Activated T-cell treated with anti-CD3 and anti-CD28 coated beads for 4 hours (primary cell): Measurements from ENCODE around the gene HOMER1.
"Not testable (repeated sequence)": the region's sequence is repeated elsewhere in the genome, so short reads cannot be mapped to it uniquely, and the experiment has no call there.

ENCODE experiments used
- DNase-seq: peaks from one replicate; pipeline ENCODE4 v3.0.0-alpha.2; 2020

HOMER1 gene

GRCh38 chr5:79516331-79516730, 2.4 kb upstream of the HOMER1 start:
- DNase-seq = not testable (repeated sequence)

DNA sequence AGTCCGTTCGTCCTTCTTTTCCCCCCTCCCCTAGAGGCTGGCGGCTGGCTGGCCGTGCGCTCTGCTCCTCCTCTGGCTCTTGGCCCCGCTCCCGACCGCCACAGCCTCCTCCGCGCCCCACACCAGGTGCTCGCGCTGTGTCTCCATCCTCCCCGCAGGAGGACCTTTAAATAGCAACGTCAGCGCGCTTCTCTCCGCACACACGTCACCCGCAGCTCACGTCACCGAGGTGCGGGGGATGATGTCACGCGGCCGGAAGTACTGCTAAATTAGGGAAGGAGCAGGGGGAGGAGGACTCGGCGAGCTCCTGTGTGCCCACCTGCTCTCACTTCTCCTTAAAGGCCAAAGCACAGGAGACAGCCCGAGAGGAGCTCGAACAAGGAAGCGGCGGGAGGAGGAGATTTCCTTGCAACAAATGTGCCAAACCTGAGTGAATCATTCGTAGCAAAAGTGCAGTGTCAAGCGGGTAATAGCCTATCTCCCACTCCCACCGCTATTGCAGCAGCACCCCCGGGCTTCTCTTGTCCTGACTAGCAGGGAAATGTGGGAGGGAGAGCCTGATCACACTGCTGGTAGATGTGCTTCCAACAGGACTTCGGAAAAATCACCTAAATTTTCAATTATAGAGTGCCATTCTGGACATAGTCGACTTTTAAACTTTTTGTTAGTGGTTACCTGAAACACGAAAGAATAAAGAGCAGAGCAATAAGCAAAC, 614 bp upstream of the HOMER1 start:
- DNase-seq = peak; percentile 91

DNA sequence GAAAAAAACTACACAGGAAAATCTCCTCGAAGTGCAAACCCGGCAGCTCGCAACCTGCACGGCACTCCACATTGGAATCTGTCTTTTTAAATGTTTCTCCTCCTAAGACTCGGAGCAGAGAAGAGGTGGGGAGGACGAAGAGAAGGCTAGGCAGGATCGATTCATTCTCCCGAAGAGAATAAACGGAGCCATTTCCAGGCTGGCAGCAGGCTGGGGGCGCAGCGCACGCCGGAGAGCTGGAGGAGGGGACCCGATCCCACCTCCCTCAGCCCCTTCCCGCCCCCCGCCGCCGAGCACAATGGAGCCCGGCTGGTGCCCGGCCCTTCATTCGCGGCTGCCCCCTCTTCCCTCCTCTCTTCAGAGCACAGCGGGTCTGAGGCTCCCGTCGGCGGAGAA, 628 bp downstream of the HOMER1 start:
- no peak for DNase-seq

GRCh38 chr5:79512471-79513307, 1.2 kb downstream of the HOMER1 start:
- DNase-seq = no peak

GRCh38 chr5:79512049-79512448, 1.9 kb downstream of the HOMER1 start:
- DNase-seq = no peak

DNA sequence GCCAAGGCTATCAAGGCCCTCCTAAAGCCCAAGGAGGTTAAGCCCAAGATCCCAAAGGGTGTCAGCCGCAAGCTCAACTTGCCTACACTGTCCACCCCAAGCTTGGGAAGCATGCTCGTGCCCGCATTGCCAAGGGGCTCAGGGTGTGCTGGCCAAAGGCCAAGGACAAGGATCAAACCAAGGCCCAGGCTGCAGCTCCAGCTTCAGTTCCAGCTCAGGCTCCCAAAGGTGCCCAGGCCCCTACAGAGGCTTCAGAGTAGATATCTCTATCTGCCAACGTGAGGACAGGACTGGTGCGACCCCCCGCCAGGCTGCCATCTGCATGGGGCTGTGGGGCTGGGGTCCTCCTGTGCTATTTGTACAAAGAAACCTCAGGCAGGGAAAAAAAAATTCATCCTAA, 3.3 kb downstream of the HOMER1 start:
- no peak for DNase-seq

- DNase-seq = no peak
Observed at GRCh38 chr5:79509244-79509885, 4.6 kb downstream of the HOMER1 start.

DNA sequence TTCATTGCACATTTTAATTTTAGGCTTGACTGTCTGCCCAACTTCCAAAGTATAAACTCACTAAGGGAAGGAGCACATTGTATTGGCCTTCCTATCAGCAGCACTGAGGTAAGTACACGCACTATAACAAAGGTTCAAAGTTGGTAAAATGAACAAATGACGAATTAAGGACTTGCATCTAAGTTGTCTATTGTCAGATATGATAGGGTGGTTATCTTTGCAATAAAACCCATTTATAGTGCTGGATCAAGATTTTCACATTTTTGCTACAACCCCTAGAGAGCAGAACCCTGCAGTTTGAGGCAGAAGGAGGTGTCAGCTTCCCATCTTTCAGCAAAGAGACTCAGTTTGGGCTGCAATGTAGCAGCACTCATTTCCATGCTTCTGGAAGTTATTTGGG, 5.1 kb downstream of the HOMER1 start:
- DNase-seq = no peak

GRCh38 chr5:79508354-79508753, 5.6 kb downstream of the HOMER1 start:
- DNase-seq = no peak

DNA sequence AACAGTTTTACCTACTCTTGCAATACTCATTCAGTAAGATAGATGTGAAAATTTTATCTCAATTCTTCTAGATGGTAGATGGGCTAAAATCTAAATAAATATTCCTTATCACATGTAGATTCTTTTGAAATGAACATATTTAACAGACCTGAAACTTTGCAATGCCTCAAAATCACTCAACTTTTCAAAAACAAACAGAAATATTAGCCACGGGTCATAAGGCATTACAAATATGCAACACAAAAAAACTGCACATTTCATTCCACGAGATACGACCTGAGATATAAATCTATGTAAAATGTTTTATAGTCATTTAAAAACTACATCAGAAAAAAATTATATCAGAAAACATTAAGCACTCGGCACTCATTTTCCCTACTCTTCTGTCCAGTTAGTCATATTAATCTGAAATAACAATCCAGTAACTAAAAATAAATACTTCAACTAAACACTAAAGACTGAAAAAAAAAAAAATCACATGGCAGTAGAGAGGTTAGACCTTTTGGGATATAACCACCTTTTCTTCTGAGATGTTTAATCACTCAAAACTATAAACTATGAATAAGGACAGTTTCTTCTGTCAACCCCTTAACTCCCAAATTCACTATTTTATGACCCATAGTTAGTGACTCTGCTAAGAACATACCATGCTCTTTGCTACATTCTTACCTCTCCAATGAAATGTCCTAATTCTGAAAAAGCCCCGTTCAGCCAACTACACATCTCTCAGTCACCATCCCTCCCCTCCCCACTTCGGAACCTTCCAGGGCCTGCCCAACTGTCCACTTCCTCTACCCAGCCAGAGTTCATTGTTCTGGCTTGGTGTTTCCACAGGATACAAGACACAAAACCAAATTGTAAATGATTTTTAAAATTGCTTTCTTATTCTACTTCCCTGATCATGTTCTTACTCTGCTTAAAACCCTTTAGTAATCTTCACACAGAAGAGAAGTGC, 6.4 kb downstream of the HOMER1 start:
- DNase-seq = no peak

DNA sequence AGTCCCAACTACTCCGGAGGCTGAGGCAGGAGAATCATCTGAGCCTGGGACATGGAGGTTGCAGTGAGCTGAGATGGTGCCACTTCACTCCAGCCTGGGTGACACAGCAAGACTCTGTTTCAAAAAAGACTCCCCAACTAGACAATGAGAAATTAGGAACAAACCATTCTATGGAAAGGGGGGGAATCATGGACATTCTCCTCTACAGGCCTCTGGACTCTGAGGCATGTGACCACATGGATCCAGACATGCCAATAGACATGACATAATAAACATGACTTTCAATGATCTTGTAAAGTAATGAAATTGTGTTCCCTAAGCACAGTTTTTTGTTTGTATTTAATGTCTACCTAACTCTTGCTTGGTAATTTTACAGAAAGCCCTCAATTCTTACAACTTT, 8.8 kb downstream of the HOMER1 start:
- no peak for DNase-seq

GRCh38 chr5:79503794-79504495, 10.0 kb downstream of the HOMER1 start:
- no peak for DNase-seq

DNA sequence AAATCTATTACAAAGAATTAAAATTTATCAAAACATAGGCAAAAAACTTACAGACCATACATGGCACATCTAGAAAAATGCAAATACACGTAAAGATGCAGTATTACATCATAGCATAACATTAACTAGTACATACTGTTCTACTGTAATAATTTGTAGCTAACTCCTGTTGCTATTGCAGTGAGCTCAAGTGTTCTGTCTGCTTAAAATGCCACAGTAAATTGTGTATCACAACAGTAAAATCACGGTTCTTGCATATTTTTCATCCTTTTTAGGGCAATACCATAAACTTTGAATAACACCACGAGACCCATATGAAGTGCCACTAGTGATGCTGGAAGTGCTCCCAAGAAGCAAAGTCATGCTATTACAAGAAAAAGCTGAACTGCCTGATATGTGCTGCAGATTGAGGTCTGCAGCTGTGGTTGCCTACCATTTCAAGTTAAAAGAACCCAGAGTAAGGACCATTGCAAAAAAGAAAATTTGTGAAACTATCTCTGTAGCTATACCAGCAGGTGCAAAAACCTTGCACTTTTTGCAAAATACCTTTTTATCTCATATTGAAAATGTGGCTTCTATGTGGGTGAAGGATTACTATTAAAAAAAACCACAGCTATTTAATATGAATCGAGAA, 14.2 kb downstream of the HOMER1 start:
- DNase-seq = no peak

DNA sequence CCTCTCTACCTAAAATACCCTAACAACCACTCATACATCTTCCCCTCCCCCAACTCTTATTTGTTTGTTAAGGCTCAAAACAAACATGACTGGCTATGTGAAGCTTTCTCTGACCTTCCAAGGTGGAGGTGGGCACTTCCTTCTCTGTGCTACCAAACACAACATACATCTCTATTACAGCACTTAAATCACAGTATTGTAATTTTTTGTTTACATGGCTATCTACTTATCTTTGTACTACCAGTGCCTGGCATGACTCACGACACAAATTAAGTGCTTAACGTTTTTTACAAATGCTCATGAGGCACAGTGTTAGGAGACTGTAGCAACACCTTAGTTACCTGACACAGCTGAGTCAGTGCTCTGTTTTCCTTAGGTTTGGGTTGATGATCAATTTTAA, 18.6 kb downstream of the HOMER1 start:
- no peak for DNase-seq

DNA sequence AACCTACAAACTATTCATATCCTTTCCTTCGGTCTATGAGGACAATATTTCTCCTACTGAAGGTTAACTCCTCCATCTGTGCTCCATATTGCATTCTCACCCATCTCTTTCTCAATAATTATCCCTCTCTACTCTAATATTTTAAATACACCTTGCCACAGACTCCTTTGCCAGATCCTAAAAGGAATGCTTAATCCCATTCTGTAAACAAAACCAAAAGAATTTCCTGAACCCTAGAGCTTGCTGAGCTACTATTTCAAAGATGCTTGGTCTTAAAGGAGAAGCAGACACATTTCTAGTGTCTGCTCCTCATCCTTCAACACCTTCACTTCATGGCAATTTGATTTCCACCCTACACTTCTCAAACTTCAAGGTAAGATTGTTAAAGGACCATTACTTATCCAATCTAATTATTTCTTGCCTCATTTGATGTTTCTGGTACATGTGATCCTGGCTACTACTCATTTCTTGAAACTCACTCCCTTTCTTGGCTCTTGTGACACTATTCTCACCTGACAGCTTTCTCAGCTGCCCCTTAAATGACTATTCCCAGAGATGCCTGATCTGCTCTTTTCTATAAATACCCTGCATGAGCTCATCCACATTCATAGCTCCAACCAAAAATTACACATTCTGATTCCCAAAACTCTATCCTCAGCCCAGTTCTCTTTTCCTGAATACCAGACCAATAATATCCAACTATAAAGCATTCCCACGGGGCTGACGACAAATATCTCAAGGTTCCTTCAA, 20.2 kb downstream of the HOMER1 start:
- no peak for DNase-seq

DNA sequence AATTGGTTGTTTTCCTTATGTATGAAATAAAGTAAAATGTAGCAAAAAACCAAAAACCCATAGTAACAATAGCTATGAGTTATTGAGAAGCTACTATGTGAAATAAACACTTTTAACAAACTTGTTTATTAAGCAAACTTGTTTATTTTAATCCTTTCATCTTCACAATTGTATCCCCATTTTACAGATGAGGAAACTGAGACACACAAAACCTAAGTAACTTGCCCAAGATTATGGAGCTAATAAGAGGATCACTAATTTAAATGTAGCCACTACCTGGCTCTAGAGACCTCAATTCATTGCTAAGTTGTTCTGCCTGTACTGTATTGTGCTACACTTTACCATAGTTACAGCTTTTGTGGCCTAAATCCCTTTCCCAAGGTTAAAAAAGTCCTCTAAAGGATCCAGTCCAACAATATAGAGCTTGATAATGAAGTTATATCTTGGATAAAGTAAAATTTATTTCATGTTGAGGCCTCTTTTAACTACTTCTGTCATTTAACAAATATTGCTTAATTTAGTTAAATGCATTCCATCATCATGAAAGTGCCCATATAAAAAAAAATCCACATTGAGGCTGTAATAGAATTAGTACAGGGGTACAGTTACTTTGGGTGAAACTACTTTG, 22.1 kb downstream of the HOMER1 start:
- no peak for DNase-seq

DNA sequence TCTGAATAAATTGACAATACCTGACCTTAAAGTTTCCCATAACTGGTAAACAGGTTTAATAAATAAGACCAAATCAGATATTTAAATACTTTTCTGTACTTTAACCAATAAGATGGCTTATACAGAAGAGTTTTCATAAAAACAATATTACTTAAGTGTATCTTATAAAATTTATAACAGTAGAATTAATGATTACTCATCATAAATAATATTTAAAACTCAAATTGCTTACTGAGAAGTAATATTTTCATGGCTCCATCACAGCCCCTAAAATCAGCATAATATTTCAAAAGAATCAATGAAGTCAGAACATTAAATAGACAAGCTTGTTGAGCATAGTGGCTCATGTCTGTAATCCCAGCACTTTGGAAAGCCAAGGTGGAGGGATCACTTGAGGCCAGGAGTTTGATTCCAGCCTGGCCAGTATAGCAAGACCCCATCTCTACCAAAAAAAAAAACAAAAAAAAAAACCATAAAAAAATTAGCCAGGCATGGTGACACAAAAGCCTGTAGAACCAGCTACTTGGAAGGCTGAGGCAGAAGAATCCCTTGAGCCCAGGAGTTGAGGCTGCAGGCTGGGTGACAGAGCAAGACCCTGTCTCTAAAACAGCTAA, 23.5 kb downstream of the HOMER1 start:
- no peak for DNase-seq

DNA sequence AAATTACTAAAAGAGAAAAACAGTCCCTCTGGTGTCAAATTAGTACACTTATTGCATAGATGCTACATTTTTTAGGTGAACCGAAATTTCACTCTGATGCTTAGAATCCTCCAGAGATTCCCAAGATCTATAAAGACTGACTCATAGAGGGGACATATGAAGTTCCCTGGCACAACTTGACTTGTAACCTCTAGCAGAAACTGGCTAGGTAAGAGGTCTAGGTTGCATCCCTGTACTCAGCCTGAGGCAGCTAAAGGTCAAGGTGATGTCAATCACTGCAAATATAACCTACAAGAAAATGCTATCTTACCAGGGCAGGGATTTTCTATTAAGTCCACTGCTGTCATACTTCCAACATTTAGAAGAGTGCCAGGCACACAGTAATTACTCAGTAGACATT, 24.2 kb downstream of the HOMER1 start:
- DNase-seq = no peak

GRCh38 chr5:79488775-79489174, 25.2 kb downstream of the HOMER1 start:
- DNase-seq = no peak

DNA sequence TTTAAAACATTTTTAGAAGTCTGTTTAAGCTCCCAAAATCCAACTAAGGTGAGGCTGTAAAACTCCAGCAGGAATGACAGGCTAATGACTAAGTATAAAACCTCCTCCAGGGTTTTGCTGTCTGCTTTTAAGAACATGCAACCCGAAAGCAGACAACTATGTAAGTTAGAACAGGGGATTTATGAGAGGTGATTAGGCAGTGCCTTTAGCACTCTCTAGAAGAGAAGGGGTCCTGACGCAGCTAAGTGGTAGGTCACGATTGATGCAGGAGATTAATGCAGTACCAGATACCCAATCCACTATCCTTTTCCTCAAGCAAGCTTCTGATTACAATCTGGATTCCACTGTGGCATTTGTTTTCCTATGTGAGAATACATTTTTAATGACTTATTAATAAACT, 25.9 kb downstream of the HOMER1 start:
- DNase-seq = no peak
